Endothelial cell (in vitro differentiated cells): ENCODE results near the gene NF2. TPM values are rescaled to one million over a fixed set of nuclear protein-coding genes. Genes with fewer than 3 reads are reported as not detected.

Experiments
- DNase-seq: peaks from one replicate; pipeline ENCODE4 v3.0.0; 2021; ENCODE audit warnings: low spot score
- H3K27ac Mint-ChIP-seq: one replicate; pipeline ENCODE4 v1.8.0; 2021; ENCODE audit warnings: mixed read lengths, inconsistent platforms; ENCODE audit not compliant: unreplicated experiment
- H3K27me3 Mint-ChIP-seq: one replicate; pipeline ENCODE4 v1.8.0; 2021; ENCODE audit warnings: mild to moderate bottlenecking, moderate library complexity, mixed read lengths, inconsistent platforms; ENCODE audit not compliant: unreplicated experiment
- H3K36me3 Mint-ChIP-seq: one replicate; pipeline ENCODE4 v1.8.0; 2021; ENCODE audit warnings: mild to moderate bottlenecking, low read depth, mixed read lengths, inconsistent platforms; ENCODE audit not compliant: unreplicated experiment
- H3K4me1 Mint-ChIP-seq: one replicate; pipeline ENCODE4 v1.8.0; 2021; ENCODE audit warnings: mild to moderate bottlenecking, mixed read lengths, inconsistent platforms; ENCODE audit not compliant: unreplicated experiment
- H3K4me3 Mint-ChIP-seq: one replicate; pipeline ENCODE4 v1.8.0; 2021; ENCODE audit warnings: mild to moderate bottlenecking, mixed read lengths, inconsistent platforms; ENCODE audit not compliant: unreplicated experiment
- H3K9me3 Mint-ChIP-seq: one replicate; pipeline ENCODE4 v1.8.0; 2021; ENCODE audit warnings: mixed read lengths, inconsistent platforms; ENCODE audit not compliant: unreplicated experiment
- CTCF ChIP-seq: fragments of 200-600 bp; sonication (generic); IDR thresholded peaks from one replicate; pipeline ENCODE4 v1.5.0; 2021; ENCODE audit warnings: antibody characterized with exemption; ENCODE audit not compliant: unreplicated experiment
- total RNA-seq: library from RNA; stranded (reverse); fragmentation: NEBNext Ultra II Directional; extraction: Animal tissue kit (Norgen Biotek cat#: 25700); gene quantifications from one replicate; pipeline ENCODE4 v1.2.1, GENCODE V29; 2021; ENCODE audit not compliant: unreplicated experiment

Gene NF2
- total RNA-seq, 1 donor from 2014 or later: 44.3 TPM

- H3K27ac Mint-ChIP-seq: no peak overlapping the region
- peaks cover 7% of the 10 kb centered on the region for H3K36me3 Mint-ChIP-seq
Measured at GRCh38 chr22:29634847-29635246, 31.4 kb downstream of the NF2 start.

GRCh38 chr22:29635734-29636357 is 32.4 kb downstream of the NF2 start:
- Mint-ChIP-seq H3K27me3 (no peaks in the 10 kb centered on the region), H3K27ac (no peak overlapping the region), H3K36me3 (peaks cover 7% of the 10 kb centered on the region), H3K4me1 (peaks cover 9% of the 10 kb centered on the region), H3K9me3 (no peaks in the 10 kb centered on the region), H3K4me3 (no peak overlapping the region)
- TF ChIP-seq CTCF: peak; percentile 18
- DNase-seq: no peak

More at GRCh38 chr22:29634847-29635246, 31.4 kb downstream of the NF2 start:
- H3K27me3 Mint-ChIP-seq: no peaks in the 10 kb centered on the region
- no peaks in the 10 kb centered on the region for H3K9me3 Mint-ChIP-seq
- H3K4me3 Mint-ChIP-seq: no peak overlapping the region
- TF ChIP-seq CTCF: no peak
- DNase-seq: no peak
- H3K4me1 Mint-ChIP-seq: peaks cover 9% of the 10 kb centered on the region

GRCh38 chr22:29636751-29637150 is 33.3 kb downstream of the NF2 start:
- Mint-ChIP-seq H3K4me1 (peaks cover 9% of the 10 kb centered on the region), H3K27ac (no peak overlapping the region), H3K4me3 (no peak overlapping the region), H3K9me3 (no peaks in the 10 kb centered on the region), H3K27me3 (no peaks in the 10 kb centered on the region), H3K36me3 (peaks cover 9% of the 10 kb centered on the region)
- peak; percentile 9 for DNase-seq
- no peak for TF ChIP-seq CTCF

- Mint-ChIP-seq H3K9me3 (no peaks in the 10 kb centered on the region), H3K36me3 (peaks cover 13% of the 10 kb centered on the region), H3K4me3 (no peak overlapping the region), H3K27ac (no peak overlapping the region), H3K4me1 (peaks cover 9% of the 10 kb centered on the region), H3K27me3 (no peaks in the 10 kb centered on the region)
- DNase-seq: no peak
- no peak for TF ChIP-seq CTCF
Measured at GRCh38 chr22:29637181-29637580, 33.7 kb downstream of the NF2 start.

- peaks cover 25% of the 10 kb centered on the region for H3K36me3 Mint-ChIP-seq
- no peak for TF ChIP-seq CTCF
- H3K27me3 Mint-ChIP-seq: no peaks in the 10 kb centered on the region
Measured at GRCh38 chr22:29638678-29639077, 35.2 kb downstream of the NF2 start.

More at GRCh38 chr22:29638678-29639077, 35.2 kb downstream of the NF2 start:
- no peaks in the 10 kb centered on the region for H3K9me3 Mint-ChIP-seq
- no peak overlapping the region for H3K4me3 Mint-ChIP-seq
- no peak for DNase-seq
- peaks cover 8% of the 10 kb centered on the region for H3K4me1 Mint-ChIP-seq
- H3K27ac Mint-ChIP-seq: no peak overlapping the region
